ENCODE results near the gene WNK2. TPM values are rescaled to one million over a fixed set of nuclear protein-coding genes. Genes with fewer than 3 reads are reported as not detected.

The WNK2 gene
- total and polyA plus RNA-seq, 12 donors: 16.6 to 236 (median 178) TPM

GRCh38 chr9:93286252-93287188 is 102.6 kb downstream of the WNK2 start:
- Histone ChIP-seq H3K4me1 (peaks cover 0 to 12% (median 0%) of the 10 kb centered on the region in 9 donors), H3K9me3 (no peaks in the 10 kb centered on the region), H3K4me3 (no peak overlapping the region), H3K27me3 (peaks cover 0 to 24% (median 0%) of the 10 kb centered on the region in 7 donors), H3K27ac (no peak overlapping the region), H3K36me3 (peaks cover 0 to 11% (median 0%) of the 10 kb centered on the region in 9 donors)
- TF ChIP-seq CTCF (IDR thresholded peaks at IDR 0.05): no peak
- 78 to 83% methylated on average over 6 of the region's 6 CpGs for WGBS, 2 donors
- intact Hi-C loops (cut with DNase I): no loop called here
- no peak for DNase-seq
- no peak for ATAC-seq

GRCh38 chr9:93287189-93287552 is 103.2 kb downstream of the WNK2 start:
- no peak overlapping the region for H3K27ac ChIP-seq
- H3K36me3 ChIP-seq: peaks cover 0 to 11% (median 0%) of the 10 kb centered on the region in 9 donors
- H3K4me1 ChIP-seq: peaks cover 0 to 17% (median 0%) of the 10 kb centered on the region in 9 donors
- H3K9me3 ChIP-seq: no peaks in the 10 kb centered on the region
- ATAC-seq (no peak), DNase-seq (no peak)
- intact Hi-C loops (cut with DNase I): no loop called here
- 90 to 91% methylated on average over 10 of the region's 10 CpGs for WGBS, 2 donors
- H3K4me3 ChIP-seq: no peak overlapping the region
- peaks cover 0 to 17% (median 0%) of the 10 kb centered on the region in 7 donors for H3K27me3 ChIP-seq
- TF ChIP-seq CTCF (IDR thresholded peaks at IDR 0.05): no peak

- 76 to 85% methylated on average over 5 of the region's 5 CpGs for WGBS, 2 donors
- H3K27ac ChIP-seq: no peak overlapping the region
- peaks cover 0 to 17% (median 0%) of the 10 kb centered on the region in 9 donors for H3K4me1 ChIP-seq
- no peak for TF ChIP-seq CTCF (IDR thresholded peaks at IDR 0.05)
- H3K9me3 ChIP-seq: no peaks in the 10 kb centered on the region
- H3K4me3 ChIP-seq: no peak overlapping the region
- ATAC-seq: no peak
- H3K36me3 ChIP-seq: peaks cover 0 to 12% (median 0%) of the 10 kb centered on the region in 9 donors
- intact Hi-C loops (cut with DNase I): no loop called here
- DNase-seq: no peak
- H3K27me3 ChIP-seq: peaks cover 0 to 13% (median 0%) of the 10 kb centered on the region in 7 donors
These were observed 103.7 kb downstream of the WNK2 start for GRCh38 chr9:93287593-93287992.

- DNase-seq (no peak), ATAC-seq (peak in 7 of 8 donors; percentile 44 to 77 (median 53))
- peak in 2 of 9 donors; percentile 11 to 12 for TF ChIP-seq CTCF (IDR thresholded peaks at IDR 0.05)
- Histone ChIP-seq H3K4me3 (no peak overlapping the region), H3K4me1 (peaks cover 0 to 17% (median 0%) of the 10 kb centered on the region in 9 donors), H3K36me3 (peaks cover 0 to 18% (median 0%) of the 10 kb centered on the region in 9 donors), H3K27ac (no peak overlapping the region), H3K9me3 (no peaks in the 10 kb centered on the region), H3K27me3 (peaks cover 0 to 13% (median 0%) of the 10 kb centered on the region in 7 donors)
- intact Hi-C loops (cut with DNase I): no loop called here
- WGBS, 2 donors: 34 to 41% methylated on average over 8 of the region's 8 CpGs
These were observed 104.4 kb downstream of the WNK2 start for GRCh38 chr9:93288341-93288740.

All from heart right ventricle (tissue), 16 donors.